H1 (cell line): ENCODE data around the gene GRIP1. TPM values are rescaled to one million over a fixed set of nuclear protein-coding genes. Genes with fewer than 3 reads are reported as not detected.

ENCODE experiments used
- CTCF ChIA-PET: fragments of 300-600 bp; sonication (Branson Sonifier 250); formaldehyde crosslinking; loops from one replicate; lab custom pipeline; 2021; ENCODE audit not compliant: partially characterized antibody; lab: Charles Lee
- POLR2A ChIA-PET: fragments of 300-600 bp; sonication (Branson Sonifier 250); formaldehyde crosslinking; loops from one replicate; lab custom pipeline; 2021; ENCODE audit warnings: inconsistent platforms; ENCODE audit not compliant: partially characterized antibody; lab: Charles Lee
- DNase-seq, 2 experiments: peaks; one replicate each; pipeline versions ENCODE4 v3.0.0 to v3.0.0-alpha.2; 2010 to 2022; ENCODE audit warnings: low spot score in 2 of 2, low read depth in 1 of 2, mixed read lengths in 1 of 2
- FAIRE-seq: peaks from 2 replicates; lab custom pipeline; 2011; peaks lifted over from hg19 to GRCh38; lab: Jason Lieb, UNC
- H2AFZ ChIP-seq: 2 replicates; pipeline ENCODE4 v1.8.1; 2012; ENCODE audit warnings: low read length, inconsistent platforms
- H2AK5ac ChIP-seq: 2 replicates; pipeline ENCODE4 v1.6.1; 2013; ENCODE audit warnings: low read depth, low read length
- H2BK120ac ChIP-seq: replicated peaks from 2 replicates; pipeline ENCODE3; 2013; ENCODE audit warnings: low read depth, low read length, inconsistent platforms
- H2BK12ac ChIP-seq: 2 replicates; pipeline ENCODE4 v1.6.1; 2013; ENCODE audit warnings: low read depth, low read length
- H2BK15ac ChIP-seq: 2 replicates; pipeline ENCODE4 v1.6.1; 2013; ENCODE audit warnings: low read length
- H2BK20ac ChIP-seq: 2 replicates; pipeline ENCODE4 v1.6.1; 2013; ENCODE audit warnings: low read length
- H2BK5ac ChIP-seq: 2 replicates; pipeline ENCODE4 v1.6.1; 2013; ENCODE audit warnings: low read depth, low read length
- H3K14ac ChIP-seq: 2 replicates; pipeline ENCODE4 v1.6.1; 2013; ENCODE audit warnings: inconsistent platforms; ENCODE audit not compliant: insufficient read length
- H3K18ac ChIP-seq: 2 replicates; pipeline ENCODE4 v1.6.1; 2013; ENCODE audit warnings: low read length; ENCODE audit errors: extremely low read depth
- H3K23ac ChIP-seq: 2 replicates; pipeline ENCODE4 v1.6.1; 2013; ENCODE audit warnings: inconsistent platforms; ENCODE audit not compliant: insufficient read length
- H3K23me2 ChIP-seq: 2 replicates; pipeline ENCODE4 v1.6.1; 2013; ENCODE audit warnings: low read depth, low read length
- H3K27ac ChIP-seq: 2 replicates; pipeline ENCODE4 v1.6.1; 2011; ENCODE audit warnings: low read depth, low read length, inconsistent platforms
- H3K27me3 ChIP-seq, 4 experiments: replicated peaks in 1 of 4; 1 replicate in 1 of 4; 2 replicates in 3 of 4; pipeline versions ENCODE4 v1.6.1 to v1.8.1; 2011 to 2013; ENCODE audit warnings: low read length in 3 of 4, mild to moderate bottlenecking in 3 of 4, inconsistent platforms in 2 of 4, mixed read lengths in 2 of 4, moderate library complexity in 1 of 4; ENCODE audit not compliant: control insufficient read depth in 3 of 4, insufficient read depth in 3 of 4; ENCODE audit errors: extremely low read depth in 1 of 4
- H3K36me3 ChIP-seq, 4 experiments: 2 replicates each; pipeline versions ENCODE4 v1.6.1 to v1.8.1; 2011 to 2013; ENCODE audit warnings: mild to moderate bottlenecking in 4 of 4, low read length in 3 of 4, moderate library complexity in 2 of 4, control low read depth in 1 of 4, inconsistent platforms in 1 of 4; ENCODE audit not compliant: insufficient read depth in 4 of 4, control insufficient read depth in 2 of 4
- H3K4ac ChIP-seq: replicated peaks from 2 replicates; pipeline ENCODE3; 2013; ENCODE audit warnings: low read length, low read depth, mixed read lengths, inconsistent platforms; ENCODE audit not compliant: insufficient read length
- H3K4me1 ChIP-seq, 4 experiments: replicated peaks in 1 of 4; 1 replicate in 1 of 4; 2 replicates in 3 of 4; pipeline versions ENCODE4 v1.6.1 to v1.8.1; 2011 to 2013; ENCODE audit warnings: low read length in 3 of 4, inconsistent platforms in 2 of 4, mixed read lengths in 1 of 4; ENCODE audit not compliant: insufficient read depth in 4 of 4, control insufficient read depth in 3 of 4
- H3K4me2 ChIP-seq, 2 experiments: 2 replicates each; pipeline versions ENCODE4 v1.6.1 to v1.8.1; 2011 to 2013; ENCODE audit warnings: low read depth in 2 of 2, low read length in 2 of 2, control low read depth in 1 of 2, inconsistent platforms in 1 of 2, mild to moderate bottlenecking in 1 of 2; ENCODE audit not compliant: insufficient read depth in 1 of 2
- H3K4me3 ChIP-seq, 4 experiments: fragments of 200-600, 300-600 bp in 1 of 4; sonication (generic), shearing (Covaris generic), sonication (Bioruptor Twin) in 1 of 4; 2 replicates each; pipeline versions ENCODE4 v1.5.1 to v1.8.1; 2011 to 2016; ENCODE audit warnings: low read length in 4 of 4, low read depth in 3 of 4, control low read depth in 2 of 4, inconsistent platforms in 2 of 4, mild to moderate bottlenecking in 2 of 4, mixed read lengths in 1 of 4, moderate library complexity in 1 of 4; ENCODE audit not compliant: insufficient read depth in 2 of 4; ENCODE audit errors: extremely low read depth in 1 of 4
- H3K56ac ChIP-seq: replicated peaks from 2 replicates; pipeline ENCODE3; 2013; ENCODE audit warnings: low read depth, mild to moderate bottlenecking, mixed read lengths, low read length, inconsistent platforms; ENCODE audit not compliant: insufficient read length
- H3K79me1 ChIP-seq: 2 replicates; pipeline ENCODE4 v1.6.1; 2013; ENCODE audit warnings: low read depth, low read length, control low read depth
- H3K79me2 ChIP-seq, 2 experiments: 2 replicates each; pipeline versions ENCODE4 v1.6.1 to v1.8.1; 2012 to 2013; ENCODE audit warnings: low read length in 2 of 2, mild to moderate bottlenecking in 2 of 2, inconsistent platforms in 1 of 2; ENCODE audit not compliant: insufficient read depth in 2 of 2, control insufficient read depth in 1 of 2
- H3K9ac ChIP-seq, 4 experiments: replicated peaks in 1 of 4; 1 replicate in 1 of 4; 2 replicates in 3 of 4; pipeline versions ENCODE4 v1.6.1 to v1.8.1; 2011 to 2013; ENCODE audit warnings: low read depth in 3 of 4, low read length in 3 of 4, control low read depth in 2 of 4, mild to moderate bottlenecking in 2 of 4, moderate library complexity in 2 of 4, inconsistent platforms in 1 of 4; ENCODE audit errors: extremely low read depth in 1 of 4
- H3K9me3 ChIP-seq, 2 experiments: 2 replicates each; pipeline versions ENCODE4 v1.6.1 to v1.8.1; 2012 to 2013; ENCODE audit warnings: mild to moderate bottlenecking in 2 of 2, moderate library complexity in 2 of 2, control low read depth in 1 of 2, inconsistent platforms in 1 of 2, low read depth in 1 of 2, low read length in 1 of 2, mixed read lengths in 1 of 2; ENCODE audit not compliant: insufficient read depth in 2 of 2
- H4K20me1 ChIP-seq, 2 experiments: replicated peaks in 1 of 2; 2 replicates each; pipeline versions ENCODE3 to v1.8.1; 2011 to 2013; ENCODE audit warnings: inconsistent platforms in 2 of 2, low read length in 2 of 2, mild to moderate bottlenecking in 1 of 2; ENCODE audit not compliant: insufficient read depth in 2 of 2, control insufficient read depth in 1 of 2
- H4K5ac ChIP-seq: 2 replicates; pipeline ENCODE4 v1.6.1; 2013; ENCODE audit warnings: low read length, low read depth, mixed read lengths, inconsistent platforms; ENCODE audit not compliant: insufficient read length
- H4K8ac ChIP-seq: 2 replicates; pipeline ENCODE4 v1.8.0; 2013; ENCODE audit warnings: mild to moderate bottlenecking, moderate library complexity, low read length, inconsistent platforms; ENCODE audit not compliant: insufficient read depth; ENCODE audit errors: extremely low read depth
- H4K91ac ChIP-seq: replicated peaks from 2 replicates; pipeline ENCODE3; 2013; ENCODE audit warnings: low read length, mixed read lengths, inconsistent platforms; ENCODE audit not compliant: insufficient read length
- ATF3 ChIP-seq: IDR thresholded peaks from 2 replicates; pipeline ENCODE4 v1.6.1; 2011; ENCODE audit warnings: low read depth, mild to moderate bottlenecking, low read length; ENCODE audit not compliant: insufficient read depth
- BRCA1 ChIP-seq: IDR thresholded peaks from 2 replicates; pipeline ENCODE4 v1.6.1; 2012; ENCODE audit warnings: low read depth, low read length, improper control_type of control experiment
- E2F6 ChIP-seq: IDR thresholded peaks from 2 replicates; pipeline ENCODE4 v1.6.1; 2012; ENCODE audit warnings: inconsistent platforms
- NRF1 ChIP-seq: IDR thresholded peaks from 2 replicates; pipeline ENCODE4 v1.6.1; 2011; ENCODE audit warnings: mild to moderate bottlenecking, low read depth, low read length, improper control_type of control experiment
- RXRA ChIP-seq: IDR thresholded peaks from 2 replicates; pipeline ENCODE4 v1.6.1; 2011; ENCODE audit warnings: low read depth, mild to moderate bottlenecking, low read length, moderate library complexity; ENCODE audit not compliant: insufficient read depth
- SUZ12 ChIP-seq: fragments of 200-600 bp; sonication (generic); IDR thresholded peaks from 2 replicates; pipeline ENCODE4 v1.6.1; 2012; ENCODE audit warnings: mild to moderate bottlenecking, inconsistent platforms, low read length, moderate library complexity, mixed read lengths
- TAF7 ChIP-seq: optimal IDR thresholded peaks from 2 replicates; pipeline ENCODE3; 2011; ENCODE audit warnings: low read depth, mild to moderate bottlenecking, inconsistent platforms, low read length, moderate library complexity, borderline replicate concordance
- WGBS, 2 experiments: shearing (Covaris generic) in 1 of 2; methylation state at CpG; one replicate each; pipeline versions ENCODE4 v1.1.6 to v1.1.7; 2013 to 2015; ENCODE audit warnings: low lambda C conversion rate in 2 of 2, mixed read lengths in 2 of 2, inconsistent platforms in 1 of 2, low coverage in 1 of 2, missing lambda C conversion rate in 1 of 2; ENCODE audit not compliant: insufficient replicate concordance in 2 of 2, insufficient coverage in 1 of 2, insufficient read length in 1 of 2; ENCODE audit errors: extremely low coverage in 1 of 2, missing lambda C conversion rate in 1 of 2; 5-methylcytosine and 5-hydroxymethylcytosine counted together
- polyA plus RNA-seq, 7 experiments: library from polyadenylated mRNA; depleted of rRNA in 3 of 7; stranded (reverse) in 5 of 7; unstranded in 2 of 7; fragments of >200 nt in 5 of 7; fragments of 200-250 nt in 2 of 7; gene quantifications; 1 replicate in 5 of 7; 2 replicates in 1 of 7; 4 replicates in 1 of 7; pipeline versions ENCODE4 v1.2.1 to v1.2.3, GENCODE V29; 2011 to 2013; ENCODE audit warnings: missing spikeins in 2 of 7, mixed read lengths in 2 of 7
- total RNA-seq: library from RNA; stranded (reverse); fragmentation: NEBNext Ultra II Directional; extraction: Animal tissue kit (Norgen Biotek cat#: 25700); gene quantifications from 2 replicates; pipeline ENCODE4 v1.2.1, GENCODE V29; 2021
- TF ChIP-seq, protein P1 (sequence below), 3 experiments: IDR thresholded peaks; 1 replicate in 2 of 3; 2 replicates in 1 of 3; pipeline versions ENCODE4 v1.5.1 to v1.6.1; 2011; ENCODE audit warnings: low read length in 3 of 3, mild to moderate bottlenecking in 3 of 3, inconsistent platforms in 2 of 3, low read depth in 1 of 3, moderate library complexity in 1 of 3; ENCODE audit not compliant: insufficient read depth in 1 of 3; ENCODE audit errors: control extremely low read depth in 1 of 3

Gene GRIP1
- total and polyA plus RNA-seq, 2 of the 8 experiments (the other 6 are each of a cell fraction or from before 2014, with no cell fraction given), result 4.5 to 27.3 TPM

DNA sequence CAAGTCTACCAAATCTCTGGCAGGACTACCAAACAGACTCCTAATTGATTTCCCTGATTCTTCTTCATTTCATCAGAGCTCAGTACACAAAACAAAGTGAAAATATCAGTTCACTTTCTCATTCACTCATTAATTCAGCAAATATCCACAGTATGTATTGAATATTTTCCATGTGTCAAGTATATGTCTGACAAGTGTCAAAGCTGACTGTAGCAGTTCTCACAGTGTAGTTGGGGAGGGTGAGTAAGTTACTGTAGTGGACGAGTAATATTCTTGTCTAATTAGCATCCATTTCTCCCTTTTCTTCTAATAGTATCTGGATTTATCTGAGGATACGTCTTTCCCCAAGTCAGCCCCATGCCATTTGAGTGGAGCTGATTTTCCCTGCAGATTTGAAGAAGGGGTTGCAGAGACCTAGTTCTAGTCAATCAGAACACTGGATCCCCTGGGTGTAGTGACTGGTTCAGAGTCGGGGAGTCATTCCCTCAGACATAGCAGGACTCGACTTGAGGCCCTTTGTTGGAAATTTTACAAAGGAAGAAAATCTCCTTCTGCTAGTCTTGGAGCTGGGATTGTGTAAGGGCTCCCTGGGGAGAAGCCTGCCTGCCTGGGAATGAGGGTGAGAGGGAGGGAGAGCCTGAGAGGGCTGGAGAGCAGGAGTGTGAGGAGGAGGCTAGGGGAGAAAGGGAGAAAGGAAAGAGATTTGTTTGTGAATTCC is 51.4 kb downstream of the GRIP1 start:
- no peak overlapping the region for H4K5ac ChIP-seq
- H3K23ac ChIP-seq, result no peak overlapping the region
- H2AK5ac ChIP-seq, result no peak overlapping the region
- 0 out of 7 replicates have a peak, but pooled peaks cover 0 to 2% (median 0%) of the 10 kb centered on the region in 4 experiments for H3K4me1 ChIP-seq
- H3K14ac ChIP-seq, result no peak overlapping the region
- no peak overlapping the region for H2AFZ ChIP-seq
- no peak overlapping the region for H2BK20ac ChIP-seq
- H4K8ac ChIP-seq, result no peak overlapping the region
- WGBS, 2 experiments, result 66% methylated on average over 4 of the region's 4 CpGs; no CpG with 5 or more reads in 1 of the 2 experiments
- H3K56ac ChIP-seq, result no peak overlapping the region
- no peak overlapping the region for H2BK15ac ChIP-seq
- H3K27ac ChIP-seq, result no peak overlapping the region
- no peaks in the 10 kb centered on the region for H3K9me3 ChIP-seq
- no peaks in the 10 kb centered on the region for H4K20me1 ChIP-seq
- ChIA-PET CTCF (interaction anchor here (0.9 to 1.1 kb wide), 4 partner anchors 10 to 520 kb away, joined by 3 read pairs; no protein-coding TSS in a partner anchor), POLR2A (no interaction called here)
- H2BK5ac ChIP-seq, result no peak overlapping the region
- no peak overlapping the region for H3K4me3 ChIP-seq
- no peaks in the 10 kb centered on the region for H3K36me3 ChIP-seq
- H3K27me3 ChIP-seq, result no peaks in the 10 kb centered on the region
- H3K23me2 ChIP-seq, result no peaks in the 10 kb centered on the region
- H3K79me2 ChIP-seq, result no peaks in the 10 kb centered on the region
- no peak overlapping the region for H4K91ac ChIP-seq
- no peak overlapping the region for H3K18ac ChIP-seq
- no peak overlapping the region for H2BK120ac ChIP-seq
- H3K4me2 ChIP-seq, result no peak overlapping the region
- no peaks in the 10 kb centered on the region for H3K79me1 ChIP-seq
- H3K9ac ChIP-seq, result no peak overlapping the region
- no peak overlapping the region for H3K4ac ChIP-seq
- no peak overlapping the region for H2BK12ac ChIP-seq
- no peak for DNase-seq
- FAIRE-seq, result no peak
- TF ChIP-seq RXRA, result no peak
- no peak for TF ChIP-seq TAF7
- TF ChIP-seq, protein P1, sequence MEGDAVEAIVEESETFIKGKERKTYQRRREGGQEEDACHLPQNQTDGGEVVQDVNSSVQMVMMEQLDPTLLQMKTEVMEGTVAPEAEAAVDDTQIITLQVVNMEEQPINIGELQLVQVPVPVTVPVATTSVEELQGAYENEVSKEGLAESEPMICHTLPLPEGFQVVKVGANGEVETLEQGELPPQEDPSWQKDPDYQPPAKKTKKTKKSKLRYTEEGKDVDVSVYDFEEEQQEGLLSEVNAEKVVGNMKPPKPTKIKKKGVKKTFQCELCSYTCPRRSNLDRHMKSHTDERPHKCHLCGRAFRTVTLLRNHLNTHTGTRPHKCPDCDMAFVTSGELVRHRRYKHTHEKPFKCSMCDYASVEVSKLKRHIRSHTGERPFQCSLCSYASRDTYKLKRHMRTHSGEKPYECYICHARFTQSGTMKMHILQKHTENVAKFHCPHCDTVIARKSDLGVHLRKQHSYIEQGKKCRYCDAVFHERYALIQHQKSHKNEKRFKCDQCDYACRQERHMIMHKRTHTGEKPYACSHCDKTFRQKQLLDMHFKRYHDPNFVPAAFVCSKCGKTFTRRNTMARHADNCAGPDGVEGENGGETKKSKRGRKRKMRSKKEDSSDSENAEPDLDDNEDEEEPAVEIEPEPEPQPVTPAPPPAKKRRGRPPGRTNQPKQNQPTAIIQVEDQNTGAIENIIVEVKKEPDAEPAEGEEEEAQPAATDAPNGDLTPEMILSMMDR (IDR thresholded peaks at IDR 0.05; ENCODE audit: control extremely low read depth in 1 of 3, insufficient read depth in 1 of 3, low read depth in 1 of 3, low read length in 3 of 3), result no peak
- no peak for TF ChIP-seq NRF1
- TF ChIP-seq E2F6, result no peak
- TF ChIP-seq ATF3, result no peak
- TF ChIP-seq BRCA1, result no peak
- no peak for TF ChIP-seq SUZ12
